ENCODE measurements around the gene GRHL1.

GRHL1 gene

DNA sequence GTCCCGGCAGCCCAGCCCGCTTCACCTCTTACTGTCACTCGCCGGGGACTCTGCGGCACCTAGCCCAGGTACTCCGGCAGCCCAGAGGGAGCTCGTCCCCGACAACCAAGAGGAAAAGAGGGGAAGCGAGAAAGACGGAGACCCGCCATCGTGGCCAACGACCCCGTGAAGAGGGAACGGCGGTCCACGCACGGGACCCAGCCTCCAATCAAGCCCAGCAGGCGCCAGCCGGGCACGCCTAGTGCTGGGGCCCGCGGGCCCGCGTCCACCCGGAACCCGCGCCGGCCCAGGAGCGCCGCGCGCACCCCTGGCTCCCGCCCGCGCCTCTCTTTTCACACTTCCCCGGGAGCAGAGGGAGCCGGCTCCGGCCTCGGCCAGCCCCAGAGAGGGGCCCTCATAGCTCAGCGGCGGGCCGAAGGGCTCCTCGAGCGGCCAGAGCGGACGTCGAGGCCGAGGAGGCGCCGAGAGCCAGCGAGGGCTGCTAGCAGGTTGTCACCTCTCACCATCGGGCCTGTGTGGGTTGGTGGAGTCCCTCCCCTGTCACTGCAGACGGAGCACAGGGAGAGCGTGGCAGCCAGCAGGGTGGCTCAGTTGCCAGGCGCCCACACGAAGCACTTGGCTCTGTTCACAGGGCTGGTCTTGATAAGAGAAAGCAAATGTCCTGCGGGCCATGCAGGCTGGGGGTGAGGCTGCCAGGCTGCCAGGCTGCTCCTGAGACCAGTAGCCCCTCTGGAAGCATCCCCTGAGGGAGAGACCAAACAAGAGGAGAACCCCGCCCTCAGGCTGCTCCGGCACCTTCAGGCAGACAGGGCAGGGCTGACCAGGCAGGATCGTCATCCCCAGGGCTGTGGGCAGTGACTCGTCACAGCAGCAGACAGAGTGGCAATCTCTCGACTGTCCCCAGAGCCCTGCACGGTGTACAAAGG lies 55.0 kb downstream of the GRHL1 start:
- TF ChIP-seq EZH2 (optimal IDR thresholded peaks at IDR 0.05; ENCODE audit: low read depth, low read length) (no peak), EZH2phosphoT487 (IDR thresholded peaks at IDR 0.05; ENCODE audit: low read length) (no peak)
- TF ChIP-seq, protein P1, sequence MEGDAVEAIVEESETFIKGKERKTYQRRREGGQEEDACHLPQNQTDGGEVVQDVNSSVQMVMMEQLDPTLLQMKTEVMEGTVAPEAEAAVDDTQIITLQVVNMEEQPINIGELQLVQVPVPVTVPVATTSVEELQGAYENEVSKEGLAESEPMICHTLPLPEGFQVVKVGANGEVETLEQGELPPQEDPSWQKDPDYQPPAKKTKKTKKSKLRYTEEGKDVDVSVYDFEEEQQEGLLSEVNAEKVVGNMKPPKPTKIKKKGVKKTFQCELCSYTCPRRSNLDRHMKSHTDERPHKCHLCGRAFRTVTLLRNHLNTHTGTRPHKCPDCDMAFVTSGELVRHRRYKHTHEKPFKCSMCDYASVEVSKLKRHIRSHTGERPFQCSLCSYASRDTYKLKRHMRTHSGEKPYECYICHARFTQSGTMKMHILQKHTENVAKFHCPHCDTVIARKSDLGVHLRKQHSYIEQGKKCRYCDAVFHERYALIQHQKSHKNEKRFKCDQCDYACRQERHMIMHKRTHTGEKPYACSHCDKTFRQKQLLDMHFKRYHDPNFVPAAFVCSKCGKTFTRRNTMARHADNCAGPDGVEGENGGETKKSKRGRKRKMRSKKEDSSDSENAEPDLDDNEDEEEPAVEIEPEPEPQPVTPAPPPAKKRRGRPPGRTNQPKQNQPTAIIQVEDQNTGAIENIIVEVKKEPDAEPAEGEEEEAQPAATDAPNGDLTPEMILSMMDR (IDR thresholded peaks at IDR 0.05; ENCODE audit: low read length) = no peak
- no peaks in the 10 kb centered on the region for H4K20me1 ChIP-seq (ENCODE audit: insufficient read depth, low read length)
- H3K4me1 ChIP-seq (ENCODE audit: low read length) = no peaks in the 10 kb centered on the region
- no peak overlapping the region for H3K27ac ChIP-seq (ENCODE audit: low read length)
- H3K4me3 ChIP-seq (ENCODE audit: low read length) = no peak overlapping the region
- no peaks in the 10 kb centered on the region for H3K79me2 ChIP-seq (ENCODE audit: low read length)
- DNase-seq = no peak
- no peaks in the 10 kb centered on the region for H3K9me3 ChIP-seq (replicated peaks; ENCODE audit: insufficient read depth, low read length)
- no peak overlapping the region for H3K9ac ChIP-seq (ENCODE audit: low read length)
- H3K9me2 ChIP-seq (replicated peaks; ENCODE audit: insufficient read depth, low read length) = no peaks in the 10 kb centered on the region
- no peak overlapping the region for H2AFZ ChIP-seq (ENCODE audit: low read length)
- H3K4me2 ChIP-seq (ENCODE audit: low read depth, low read length) = no peak overlapping the region
- H3K36me3 ChIP-seq (replicated peaks; ENCODE audit: insufficient read depth, low read length) = no peaks in the 10 kb centered on the region
- H3K27me3 ChIP-seq (replicated peaks; ENCODE audit: insufficient read depth, low read length) = no peaks in the 10 kb centered on the region
- no peaks in the 10 kb centered on the region for H3F3A ChIP-seq (ENCODE audit: insufficient read depth, low read length)

DNA sequence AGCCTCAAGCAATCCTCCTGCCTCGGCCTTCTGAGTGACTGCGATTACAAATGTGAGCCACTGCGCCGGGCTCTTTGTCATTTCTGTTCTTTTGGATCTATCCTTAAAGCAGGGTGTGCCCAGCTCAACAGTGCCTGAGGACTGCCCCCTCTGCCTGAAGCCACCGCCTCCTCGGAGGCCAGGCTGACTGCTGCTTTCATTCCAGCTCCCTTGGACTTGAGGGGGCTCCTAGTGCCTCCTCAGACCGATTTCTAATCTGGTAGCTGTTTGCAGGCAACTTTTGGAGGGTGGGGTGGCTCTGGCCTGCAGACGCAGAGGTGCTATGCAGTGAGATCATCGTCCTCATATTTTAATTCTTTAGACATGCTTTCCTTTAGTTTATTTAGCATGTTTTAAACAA lies 55.9 kb downstream of the GRHL1 start:
- H3F3A ChIP-seq (ENCODE audit: insufficient read depth, low read length) = no peaks in the 10 kb centered on the region
- no peaks in the 10 kb centered on the region for H3K36me3 ChIP-seq (replicated peaks; ENCODE audit: insufficient read depth, low read length)
- H3K27ac ChIP-seq (ENCODE audit: low read length) = no peak overlapping the region
- no peak overlapping the region for H3K4me2 ChIP-seq (ENCODE audit: low read depth, low read length)
- H3K4me3 ChIP-seq (ENCODE audit: low read length) = no peak overlapping the region
- no peaks in the 10 kb centered on the region for H4K20me1 ChIP-seq (ENCODE audit: insufficient read depth, low read length)
- no peaks in the 10 kb centered on the region for H3K79me2 ChIP-seq (ENCODE audit: low read length)
- H3K9me3 ChIP-seq (replicated peaks; ENCODE audit: insufficient read depth, low read length) = no peaks in the 10 kb centered on the region
- H2AFZ ChIP-seq (ENCODE audit: low read length) = no peak overlapping the region
- no peaks in the 10 kb centered on the region for H3K27me3 ChIP-seq (replicated peaks; ENCODE audit: insufficient read depth, low read length)
- H3K9ac ChIP-seq (ENCODE audit: low read length) = no peak overlapping the region
- no peak for DNase-seq
- no peaks in the 10 kb centered on the region for H3K9me2 ChIP-seq (replicated peaks; ENCODE audit: insufficient read depth, low read length)
- TF ChIP-seq EZH2 (optimal IDR thresholded peaks at IDR 0.05; ENCODE audit: low read depth, low read length) (no peak), EZH2phosphoT487 (IDR thresholded peaks at IDR 0.05; ENCODE audit: low read length) (no peak)
- TF ChIP-seq, protein P1 (IDR thresholded peaks at IDR 0.05; ENCODE audit: low read length) = no peak
- H3K4me1 ChIP-seq (ENCODE audit: low read length) = no peaks in the 10 kb centered on the region

DNA sequence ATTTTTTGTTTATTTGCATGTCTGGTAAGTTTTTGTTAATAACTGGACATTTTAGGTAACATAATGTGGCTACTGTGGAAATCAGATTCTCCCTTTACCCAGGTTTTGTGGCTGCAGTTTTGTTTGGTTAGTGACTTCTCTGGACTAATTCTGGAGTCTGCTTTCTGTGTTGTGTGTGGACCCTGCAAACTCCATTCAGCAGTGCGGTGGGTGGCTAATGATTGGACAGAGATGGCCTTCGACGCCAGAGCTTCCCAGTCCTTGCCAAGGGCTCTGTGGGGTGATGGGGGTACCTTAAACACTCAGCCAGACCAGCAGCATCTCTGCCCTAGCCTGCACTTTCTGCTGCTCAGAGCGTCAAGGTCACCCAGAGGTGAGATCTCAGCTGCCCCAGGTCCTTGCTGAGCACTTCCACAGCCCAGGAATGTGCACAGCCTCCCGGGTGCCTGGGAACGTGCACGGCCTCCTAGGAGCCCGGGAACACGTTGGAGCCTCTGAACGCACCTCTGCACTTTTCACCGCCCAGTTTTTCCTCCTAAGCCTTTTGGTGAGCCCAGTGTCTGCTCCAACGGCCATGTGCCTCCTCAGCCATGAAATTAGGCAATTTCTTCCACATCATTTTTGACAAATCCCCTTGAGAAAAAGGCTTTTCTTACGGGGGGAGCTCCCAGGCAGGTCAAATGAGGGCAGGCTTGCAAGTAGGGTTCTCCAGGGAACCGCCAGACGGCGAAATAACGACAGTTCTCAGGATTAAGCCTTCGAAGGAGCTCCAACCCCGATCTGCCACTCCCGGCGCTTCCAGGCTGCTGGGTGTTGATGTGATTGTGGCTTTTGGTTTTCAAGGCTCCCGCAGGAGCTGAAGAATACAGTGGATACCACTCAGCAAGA lies 56.7 kb downstream of the GRHL1 start:
- Histone ChIP-seq H3K4me1 (ENCODE audit: low read length) (no peaks in the 10 kb centered on the region), H3K27ac (ENCODE audit: low read length) (no peak overlapping the region)

More for the DNA sequence above, 56.7 kb downstream of the GRHL1 start:
- Histone ChIP-seq H3K9me2 (replicated peaks; ENCODE audit: insufficient read depth, low read length) (no peaks in the 10 kb centered on the region), H3K36me3 (replicated peaks; ENCODE audit: insufficient read depth, low read length) (no peaks in the 10 kb centered on the region), H3F3A (ENCODE audit: insufficient read depth, low read length) (no peaks in the 10 kb centered on the region), H3K27me3 (replicated peaks; ENCODE audit: insufficient read depth, low read length) (no peaks in the 10 kb centered on the region), H4K20me1 (ENCODE audit: insufficient read depth, low read length) (no peaks in the 10 kb centered on the region), H3K9ac (ENCODE audit: low read length) (no peak overlapping the region), H2AFZ (ENCODE audit: low read length) (no peak overlapping the region), H3K4me2 (ENCODE audit: low read depth, low read length) (no peak overlapping the region), H3K9me3 (replicated peaks; ENCODE audit: insufficient read depth, low read length) (no peaks in the 10 kb centered on the region), H3K79me2 (ENCODE audit: low read length) (no peaks in the 10 kb centered on the region), H3K4me3 (ENCODE audit: low read length) (no peak overlapping the region)
- no peak for DNase-seq
- TF ChIP-seq, protein P1 (IDR thresholded peaks at IDR 0.05; ENCODE audit: low read length) = no peak
- TF ChIP-seq EZH2 (optimal IDR thresholded peaks at IDR 0.05; ENCODE audit: low read depth, low read length) = no peak
- no peak for TF ChIP-seq EZH2phosphoT487 (IDR thresholded peaks at IDR 0.05; ENCODE audit: low read length)
